A172 (cell line): ENCODE measurements around the gene ARHGAP12. TPM values are rescaled to one million over a fixed set of nuclear protein-coding genes. Genes with fewer than 3 reads are reported as not detected.

Source experiments
- DNase-seq: peaks from one replicate; pipeline ENCODE4 v3.0.0-alpha.2; 2015; ENCODE audit warnings: low spot score
- total RNA-seq: library from RNA; depleted of rRNA; stranded (reverse); fragments of >200 nt; shearing (Covaris generic); gene quantifications from 2 replicates; pipeline ENCODE4 v1.2.3, GENCODE V29; 2014

The ARHGAP12 gene
- total RNA-seq, 1 experiment from 2014 or later = 49.6 TPM

GRCh38 chr10:31948021-31948420 lies 19.4 kb upstream of the ARHGAP12 start:
- DNase-seq = no peak

DNA sequence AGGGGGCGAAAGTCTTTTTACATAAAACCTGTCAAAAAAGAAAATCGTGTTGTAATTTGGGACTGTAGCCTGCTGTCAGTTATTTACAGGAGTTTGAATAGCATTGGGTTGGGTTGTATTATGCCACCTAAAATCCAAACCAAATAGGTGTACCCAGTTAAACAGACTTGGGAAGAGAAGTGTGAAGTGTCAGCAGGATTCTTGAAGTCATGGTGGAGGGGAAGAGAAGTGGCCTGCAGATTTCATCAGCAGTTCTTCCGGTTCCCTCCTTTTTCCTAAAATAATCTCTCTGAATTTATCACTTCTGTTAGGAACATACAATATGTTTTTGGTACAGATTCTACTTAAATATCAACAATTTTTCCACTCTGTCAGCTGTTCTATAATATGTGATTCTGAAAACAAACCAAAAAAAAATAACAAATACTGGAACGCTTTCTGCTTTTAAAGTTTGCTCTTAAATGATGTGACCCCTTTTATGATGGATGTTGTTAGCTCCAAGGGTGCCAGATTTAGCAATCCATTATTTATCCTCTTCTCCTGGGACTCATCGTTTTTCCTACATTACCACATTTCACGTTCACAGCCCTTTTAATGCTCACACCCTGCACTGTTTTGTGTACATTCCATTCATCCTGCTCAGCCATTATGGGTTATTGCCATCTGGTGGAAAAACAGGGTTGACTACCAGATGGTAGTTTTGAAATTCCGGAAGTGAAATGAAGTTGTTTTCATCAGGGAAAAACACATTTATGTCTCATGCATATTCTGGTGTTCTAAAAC lies 18.7 kb upstream of the ARHGAP12 start:
- peak; percentile 84 for DNase-seq

DNA sequence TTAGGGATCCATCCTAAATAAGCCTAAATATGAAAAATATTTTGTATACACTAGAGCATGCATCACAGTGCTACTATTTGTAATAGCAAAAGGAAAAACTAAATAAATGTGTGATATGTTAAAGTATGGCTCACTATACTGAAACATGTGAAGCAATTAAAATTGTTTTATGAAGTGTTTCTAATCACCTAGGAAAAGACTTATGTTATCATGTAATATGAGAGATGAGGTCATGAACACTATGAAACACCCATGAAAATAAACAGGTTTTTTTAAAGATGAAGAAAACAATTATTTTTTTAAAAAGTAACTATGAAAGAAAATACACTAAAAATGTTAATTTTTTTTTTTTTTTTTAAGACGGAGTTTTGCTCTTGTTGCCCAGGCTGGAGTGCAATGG lies 16.8 kb upstream of the ARHGAP12 start:
- no peak for DNase-seq

DNA sequence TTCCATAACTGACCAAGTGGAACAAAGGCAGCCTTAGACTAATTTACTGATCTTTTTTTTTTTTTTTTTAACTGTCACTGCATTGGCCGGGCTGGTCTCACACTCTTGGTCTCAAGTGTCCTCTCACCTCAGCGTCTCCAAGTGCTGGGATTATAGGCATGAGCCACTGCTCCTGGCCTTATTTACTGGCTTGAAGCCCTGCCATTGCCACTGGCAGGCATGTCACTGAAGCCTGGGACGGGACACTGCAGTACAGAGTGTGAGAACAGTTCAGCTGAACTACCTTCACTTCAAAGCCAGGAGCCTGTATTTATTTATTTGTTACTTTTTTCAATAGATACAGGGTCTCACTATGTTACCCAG lies 15.4 kb upstream of the ARHGAP12 start:
- DNase-seq = no peak

- no peak for DNase-seq
Observed at GRCh38 chr10:31942892-31943291, 14.3 kb upstream of the ARHGAP12 start.

DNA sequence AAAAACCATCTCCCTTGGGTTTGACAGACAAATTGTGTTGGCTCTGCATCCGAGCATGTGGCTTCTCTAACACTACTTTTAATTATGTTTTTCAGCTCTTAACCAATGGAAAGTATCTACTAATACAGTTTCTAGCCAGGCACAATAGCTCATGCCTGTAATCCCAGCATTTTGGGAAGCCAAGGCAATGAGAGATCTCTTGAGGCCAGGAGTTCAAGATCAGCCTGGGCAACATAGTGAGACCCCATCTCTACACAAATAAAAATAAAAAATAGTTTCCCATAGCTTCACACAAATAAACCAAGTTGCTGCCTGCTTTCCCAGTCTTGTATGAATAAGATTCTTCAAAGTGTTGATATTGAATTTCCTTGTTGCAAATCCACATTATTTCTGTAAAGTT lies 13.8 kb upstream of the ARHGAP12 start:
- DNase-seq = no peak

- peak; percentile 99 for DNase-seq
Observed at GRCh38 chr10:31940839-31941653, 12.4 kb upstream of the ARHGAP12 start.

GRCh38 chr10:31939797-31940708 lies 11.4 kb upstream of the ARHGAP12 start:
- DNase-seq = peak; percentile 49

- DNase-seq = no peak
Observed at GRCh38 chr10:31937371-31937770, 8.7 kb upstream of the ARHGAP12 start.

GRCh38 chr10:31936933-31937332 lies 8.3 kb upstream of the ARHGAP12 start:
- no peak for DNase-seq

- no peak for DNase-seq
Observed at GRCh38 chr10:31936086-31936485, 7.5 kb upstream of the ARHGAP12 start.

GRCh38 chr10:31935678-31936077 lies 7.0 kb upstream of the ARHGAP12 start:
- no peak for DNase-seq

- DNase-seq = no peak
Observed at GRCh38 chr10:31932838-31933237, 4.2 kb upstream of the ARHGAP12 start.

DNA sequence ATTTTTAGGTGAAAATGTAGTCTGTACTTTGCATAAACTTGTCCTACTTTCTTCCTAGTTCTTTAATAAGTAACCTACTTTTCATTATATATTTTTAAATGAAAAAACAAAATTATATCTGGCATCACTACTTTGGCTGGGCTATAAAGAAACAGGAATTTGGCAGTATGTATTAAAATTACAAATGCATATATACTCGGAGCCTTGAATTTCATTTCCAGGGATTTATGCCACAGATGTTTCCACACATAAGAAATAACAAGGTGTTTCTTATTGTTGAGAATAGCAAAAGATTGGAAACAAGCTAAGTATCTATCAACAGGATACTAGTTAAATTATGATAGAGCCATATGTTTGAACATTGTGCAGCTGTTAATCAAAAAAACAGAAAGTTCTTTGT lies 2.2 kb upstream of the ARHGAP12 start:
- no peak for DNase-seq

- DNase-seq = peak; percentile 51
Observed at GRCh38 chr10:31930023-31930751, 1.6 kb upstream of the ARHGAP12 start.

- peak; percentile 53 for DNase-seq
Observed at GRCh38 chr10:31929261-31930022, 811 bp upstream of the ARHGAP12 start.

DNA sequence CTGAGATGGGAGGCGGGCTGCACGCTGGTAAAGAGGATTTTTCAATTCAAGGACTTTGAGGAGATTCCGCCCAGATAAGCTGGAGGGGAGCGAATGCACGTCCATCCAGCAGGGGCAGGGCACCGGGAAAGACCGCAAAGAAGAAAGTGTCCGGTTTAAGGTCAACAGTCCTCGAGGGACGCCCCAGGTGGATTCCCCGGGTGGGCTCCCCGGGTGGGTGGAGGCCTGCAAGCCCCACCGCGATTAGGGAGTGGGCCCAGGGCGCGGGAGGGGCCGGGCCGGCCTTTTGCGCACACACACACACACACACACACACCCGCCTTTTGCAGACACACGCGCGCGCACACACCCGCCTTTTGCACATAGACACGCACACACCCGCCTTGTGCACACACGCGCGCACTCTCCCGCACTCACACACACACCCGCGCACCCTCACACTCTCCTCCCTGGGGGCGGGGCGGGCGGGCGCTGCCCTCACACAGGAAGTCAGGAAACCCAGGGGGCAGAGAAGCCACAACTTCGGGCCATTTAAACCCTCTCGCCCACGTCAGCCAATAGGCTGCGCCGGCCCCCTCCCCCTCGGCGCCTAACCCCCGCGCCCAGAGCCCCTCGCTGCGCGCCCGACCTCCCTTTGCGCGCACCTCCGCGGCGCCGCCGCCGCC lies 615 bp downstream of the ARHGAP12 start:
- peak; percentile 55 for DNase-seq

DNA sequence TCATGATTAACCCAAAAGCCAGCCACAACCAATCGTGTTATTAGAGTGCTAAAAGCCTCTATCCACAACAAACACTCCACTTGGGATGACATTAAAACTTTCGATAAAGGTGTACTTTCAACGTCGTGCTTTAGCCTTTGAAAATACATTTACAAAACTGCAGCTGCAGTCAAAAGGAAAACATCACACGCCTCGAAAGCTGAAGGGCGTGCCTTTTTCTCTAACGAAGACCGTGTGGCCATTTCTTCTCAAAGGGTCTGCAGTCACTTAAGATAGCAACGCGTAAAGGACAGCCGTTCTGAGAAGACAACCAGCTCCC lies 1.1 kb downstream of the ARHGAP12 start:
- no peak for DNase-seq

- no peak for DNase-seq
Observed at GRCh38 chr10:31926765-31927564, 1.7 kb downstream of the ARHGAP12 start.
